GM18873 (cell line): Measurements from ENCODE around the gene ADARB2.

Experiments
- ATAC-seq: cut with Tn5 transposase; IDR thresholded peaks from one replicate; pipeline ENCODE4 v1.9.1; 2021; ENCODE audit warnings: mild to moderate bottlenecking, moderate library complexity, moderate number of reproducible peaks; ENCODE audit not compliant: unreplicated experiment, low FRiP score

ADARB2 gene

DNA sequence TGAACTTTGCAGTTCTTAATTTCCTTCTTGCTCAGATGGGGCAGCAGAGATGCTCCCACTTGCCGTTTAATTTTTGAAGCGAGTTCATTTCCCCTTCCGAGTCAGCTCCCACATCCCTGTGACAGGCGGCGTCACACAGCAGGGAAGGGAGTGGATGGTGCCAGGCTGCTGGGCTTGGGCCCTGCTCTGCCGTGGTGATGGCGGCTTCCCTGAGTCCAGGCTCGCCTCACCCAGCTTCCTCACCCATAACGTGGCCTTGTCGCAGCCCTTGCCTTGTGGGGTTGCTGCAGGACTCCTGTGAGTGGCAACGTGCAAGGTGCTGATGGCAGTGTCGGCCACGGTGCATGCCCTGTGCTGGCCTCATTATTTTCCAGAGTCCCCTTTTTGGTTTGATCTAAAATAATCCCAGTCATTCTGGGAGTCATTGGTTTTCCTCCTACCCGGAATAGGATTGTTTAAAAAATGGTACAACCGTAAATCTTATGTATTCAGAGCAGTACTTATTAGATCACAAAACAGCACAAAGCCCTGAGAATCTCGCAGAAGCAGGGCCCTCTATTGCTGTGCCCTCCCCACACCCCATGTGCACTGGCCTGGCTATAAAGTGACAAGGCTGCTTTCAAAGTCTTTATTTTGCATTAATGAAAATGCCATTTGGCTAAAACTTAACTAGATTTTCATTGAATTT, 421.1 kb downstream of the ADARB2 start:
- ATAC-seq, result no peak

GRCh38 chr10:1315178-1315577, 422.1 kb downstream of the ADARB2 start:
- no peak for ATAC-seq

DNA sequence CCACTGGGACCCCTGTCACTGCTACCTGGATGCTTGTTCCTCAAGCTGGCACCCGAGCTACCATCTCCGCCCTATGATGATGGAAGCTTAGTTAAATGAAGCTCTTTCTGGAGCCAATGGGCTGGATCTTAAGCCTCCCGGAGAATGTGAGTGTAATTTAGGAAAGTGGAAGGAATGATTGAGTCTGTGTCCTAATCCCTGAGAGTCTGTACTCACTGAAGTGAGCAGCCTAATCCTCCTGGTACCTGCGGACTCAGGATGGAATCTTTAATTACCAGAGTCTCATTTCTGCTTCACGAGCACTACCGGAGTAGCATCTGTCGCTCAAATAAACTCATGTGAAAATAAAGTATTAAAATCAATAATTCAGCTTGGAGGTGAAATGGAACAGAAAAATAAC, 425.6 kb downstream of the ADARB2 start:
- no peak for ATAC-seq

- no peak for ATAC-seq
These were observed 427.0 kb downstream of the ADARB2 start for GRCh38 chr10:1310271-1310789.

DNA sequence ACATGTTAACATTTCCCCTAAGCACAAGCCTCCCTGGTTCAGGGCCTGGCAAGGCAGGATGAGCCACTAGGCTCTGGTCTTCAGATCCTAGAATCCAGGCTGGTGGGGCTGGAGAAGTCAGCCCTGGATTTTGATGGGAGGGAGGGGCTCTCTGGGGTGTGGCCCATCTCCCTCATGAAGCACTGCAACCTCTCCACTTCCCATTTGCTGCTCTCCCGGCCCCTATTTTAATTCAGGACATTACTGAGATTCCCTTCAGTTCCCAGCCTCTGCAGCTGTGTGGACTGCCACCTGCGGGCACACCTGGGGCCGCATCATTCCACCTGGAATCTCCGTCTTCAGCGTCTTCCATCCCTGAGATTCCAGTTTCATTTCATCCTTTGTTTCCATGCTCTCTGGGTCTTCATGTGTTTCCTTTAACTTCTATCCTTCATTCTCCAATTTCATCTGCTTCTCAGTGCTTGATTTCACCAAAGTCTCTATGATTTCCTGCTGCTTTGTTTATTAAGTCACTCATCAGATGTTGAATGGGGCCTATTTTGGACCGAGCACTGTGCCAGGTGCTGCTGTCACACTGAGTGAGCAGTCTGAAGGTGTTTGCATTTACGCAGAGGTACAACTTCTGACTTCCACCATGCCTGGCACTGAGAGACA, 427.6 kb downstream of the ADARB2 start:
- ATAC-seq, result no peak

- no peak for ATAC-seq
These were observed 428.2 kb downstream of the ADARB2 start for GRCh38 chr10:1308962-1309616.

GRCh38 chr10:1308173-1308961, 429.0 kb downstream of the ADARB2 start:
- ATAC-seq, result no peak

GRCh38 chr10:1301143-1301542, 436.2 kb downstream of the ADARB2 start:
- no peak for ATAC-seq

GRCh38 chr10:1300218-1300617, 437.1 kb downstream of the ADARB2 start:
- ATAC-seq, result no peak

DNA sequence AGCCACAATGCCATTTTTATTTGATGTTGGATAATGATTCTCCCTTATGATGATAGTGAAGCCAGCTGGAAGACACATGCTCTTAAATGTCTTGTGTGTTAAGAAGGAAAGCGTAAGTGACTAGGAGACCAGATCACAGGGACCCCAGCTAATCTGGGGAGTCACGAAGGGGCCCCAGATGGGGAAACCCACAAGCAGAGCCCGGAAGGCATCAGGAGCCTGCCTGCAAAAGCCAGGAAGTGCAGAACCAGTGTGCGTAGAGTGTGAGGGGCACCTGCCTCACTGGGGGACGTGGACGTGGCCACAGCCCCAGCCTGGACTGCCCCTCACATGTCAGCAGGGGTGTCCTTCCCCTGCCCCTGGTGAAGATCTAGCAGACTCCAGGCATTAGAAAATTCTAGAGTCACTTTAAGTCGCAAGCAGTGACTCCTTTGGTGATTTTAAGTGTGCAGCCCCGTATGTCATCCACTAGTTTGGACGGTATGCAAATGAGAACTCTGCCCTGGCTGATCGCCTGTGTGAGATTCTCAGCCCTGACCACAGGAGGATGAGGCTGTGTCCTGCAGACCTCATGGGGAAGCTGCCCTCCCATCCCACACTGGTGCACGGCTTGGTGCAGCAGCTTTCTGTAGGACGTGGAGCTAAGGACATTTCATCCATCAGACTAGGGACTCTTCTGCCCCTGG, 438.1 kb downstream of the ADARB2 start:
- no peak for ATAC-seq

DNA sequence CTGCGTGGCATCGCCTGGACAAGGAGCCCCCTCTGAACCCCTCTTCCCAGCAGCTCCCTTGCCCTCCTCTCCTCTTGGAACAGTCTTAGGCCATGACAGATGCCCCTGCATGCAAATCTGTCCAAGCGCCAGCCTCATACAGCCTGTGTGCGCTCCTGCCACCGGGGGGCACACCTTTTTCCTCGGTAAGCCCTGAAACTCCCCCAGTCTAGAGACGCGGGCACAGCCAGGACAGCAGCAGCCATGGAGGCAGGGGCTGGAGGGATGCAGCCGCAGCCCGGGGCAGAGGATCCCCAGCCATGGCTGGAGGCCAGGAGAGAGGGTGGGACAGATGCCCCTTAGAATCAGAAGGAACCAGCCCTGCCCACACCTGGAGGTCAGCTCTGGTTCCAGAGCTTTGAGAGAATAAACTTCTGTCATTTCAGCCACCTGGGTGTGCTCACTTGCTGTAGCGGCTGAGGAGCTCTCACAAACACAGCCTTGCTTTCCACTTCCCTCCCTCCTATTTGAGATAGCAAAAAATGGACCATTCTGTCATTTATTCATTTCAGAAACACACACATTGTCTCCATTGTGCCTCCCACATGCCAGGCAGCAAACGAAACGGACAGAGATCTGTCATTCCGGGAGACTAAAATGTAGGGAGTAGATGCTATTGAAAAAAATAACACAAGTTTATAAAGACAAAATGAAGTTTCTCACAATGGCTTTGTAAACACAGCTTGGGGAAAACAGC, 439.6 kb downstream of the ADARB2 start:
- no peak for ATAC-seq

DNA sequence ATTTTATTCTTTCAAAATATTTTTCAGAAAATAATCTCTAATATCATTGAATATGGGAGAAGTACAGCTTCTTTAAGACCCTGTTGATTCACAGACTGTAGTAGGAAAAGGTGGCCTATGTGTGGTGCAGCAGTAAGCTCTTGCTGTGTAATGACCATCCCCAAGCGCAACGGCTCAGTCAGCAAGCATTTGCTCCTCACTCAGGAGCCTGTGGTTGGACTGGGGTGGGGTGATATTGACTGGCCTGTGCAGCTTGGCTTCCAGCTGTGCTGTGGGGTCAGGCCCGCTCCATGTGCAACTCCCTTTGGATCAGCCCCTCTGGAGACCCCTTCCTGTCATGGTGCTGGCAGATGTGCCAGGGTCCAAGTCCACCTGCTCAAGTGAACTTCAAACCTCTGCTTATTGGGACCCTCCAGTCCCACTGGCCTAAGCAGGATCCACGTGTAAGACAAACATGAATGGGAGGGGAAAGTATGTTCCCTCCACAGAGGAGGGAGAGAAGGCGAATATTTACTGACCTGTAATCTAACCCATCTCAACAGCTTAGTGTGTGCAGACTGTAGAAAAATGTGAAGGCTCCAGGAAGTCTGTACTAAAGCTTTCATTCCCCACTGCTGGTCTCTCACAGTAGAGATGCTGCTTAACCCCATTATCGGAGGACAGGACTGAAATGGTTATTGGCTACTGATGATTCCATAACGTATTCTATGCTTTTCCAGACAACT, 441.4 kb downstream of the ADARB2 start:
- ATAC-seq, result no peak

DNA sequence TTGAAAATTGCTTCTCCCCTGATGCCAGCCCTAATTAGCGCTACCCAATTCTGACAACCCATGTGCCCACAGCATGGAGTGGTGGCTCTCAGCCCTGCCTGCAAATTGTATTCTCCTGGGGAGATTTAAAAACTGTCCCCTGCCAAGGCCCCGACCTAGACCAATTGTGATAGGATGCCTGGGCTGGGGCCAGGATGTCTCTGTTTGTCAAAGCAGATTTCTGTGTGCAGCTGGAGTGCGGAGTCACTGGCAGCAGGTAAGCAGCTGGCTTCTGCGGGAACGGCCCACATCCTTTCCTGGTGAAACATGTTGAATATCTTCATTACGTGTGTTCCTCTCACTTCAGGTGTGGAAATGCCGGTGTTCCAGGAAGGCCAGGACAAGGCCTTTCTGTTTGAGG, 442.6 kb downstream of the ADARB2 start:
- no peak for ATAC-seq

GRCh38 chr10:1293636-1294435, 443.5 kb downstream of the ADARB2 start:
- ATAC-seq, result no peak

DNA sequence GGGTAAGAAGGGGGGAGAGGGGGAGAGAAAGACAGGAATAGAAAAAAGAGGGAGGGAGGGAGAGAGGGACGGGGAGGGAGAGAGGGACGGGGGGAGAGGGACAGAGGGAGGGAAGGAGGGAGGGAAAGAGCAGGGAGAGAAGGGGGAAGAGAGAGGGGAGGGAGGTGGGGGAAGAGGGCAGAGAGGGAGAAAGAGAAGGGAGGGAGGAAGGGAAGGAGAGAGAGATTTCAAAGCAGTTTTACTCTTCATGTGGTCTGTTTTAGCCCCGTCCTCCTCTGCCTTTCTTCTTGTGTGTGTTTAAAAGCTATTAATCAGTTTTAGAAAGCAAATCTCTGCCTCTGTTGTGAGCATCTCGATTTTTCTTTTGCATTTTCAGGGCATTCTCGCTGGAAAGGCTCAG, 444.2 kb downstream of the ADARB2 start:
- ATAC-seq, result no peak

GRCh38 chr10:1292611-1293031, 444.7 kb downstream of the ADARB2 start:
- no peak for ATAC-seq

- ATAC-seq, result no peak
These were observed 445.9 kb downstream of the ADARB2 start for GRCh38 chr10:1291178-1292090.
